Measurements from ENCODE around the gene RPA3.

RPA3 gene

GRCh38 chr7:7620644-7621210, 97.7 kb downstream of the RPA3 start:
- Histone ChIP-seq H3K4ac (ENCODE audit: low read length) (no peak overlapping the region), H3K14ac (ENCODE audit: low read length) (no peak overlapping the region), H4K91ac (ENCODE audit: low read depth, low read length, poor library complexity) (no peak overlapping the region), H3K23ac (ENCODE audit: low read depth, low read length, poor library complexity) (no peak overlapping the region), H3K4me2 (ENCODE audit: insufficient read depth, low read length, poor library complexity, severe bottlenecking) (no peak overlapping the region), H3K4me3 (ENCODE audit: low read length in 2 of 2) (no peak overlapping the region), H2BK120ac (ENCODE audit: low read depth, low read length) (no peak overlapping the region), H3K27ac (replicated peaks; ENCODE audit: low read length) (no peak overlapping the region), H3K27me3 (ENCODE audit: control insufficient read depth in 3 of 3, insufficient read depth in 3 of 3, low read depth in 1 of 3, low read length in 3 of 3) (no peaks in the 10 kb centered on the region), H3K18ac (ENCODE audit: low read length) (no peak overlapping the region), H3K79me1 (ENCODE audit: low read depth, low read length) (no peaks in the 10 kb centered on the region), H2AFZ (ENCODE audit: low read length) (no peak overlapping the region), H2AK5ac (ENCODE audit: low read depth, low read length) (no peak overlapping the region), H2BK12ac (ENCODE audit: low read length) (no peak overlapping the region), H3K36me3 (replicated peaks in 1 of 2; ENCODE audit: control insufficient read depth in 2 of 2, insufficient read depth in 2 of 2, low read length in 2 of 2) (no peaks in the 10 kb centered on the region), H3K9me3 (replicated peaks in 1 of 2; ENCODE audit: control insufficient read depth in 2 of 2, insufficient read depth in 1 of 2, low read depth in 1 of 2, low read length in 2 of 2) (no peaks in the 10 kb centered on the region), H3K4me1 (ENCODE audit: control insufficient read depth in 2 of 2, insufficient read depth in 1 of 2, low read depth in 1 of 2, low read length in 2 of 2) (no peaks in the 10 kb centered on the region), H2BK5ac (ENCODE audit: low read length) (no peak overlapping the region), H2BK15ac (ENCODE audit: low read length) (no peak overlapping the region), H3K9ac (ENCODE audit: low read depth, low read length, poor library complexity) (no peak overlapping the region), H4K8ac (ENCODE audit: low read depth, low read length) (no peak overlapping the region)
- no peak for DNase-seq (ENCODE audit: low spot score)

GRCh38 chr7:7620236-7620635, 98.2 kb downstream of the RPA3 start:
- Histone ChIP-seq H2BK15ac (ENCODE audit: low read length) (no peak overlapping the region), H3K18ac (ENCODE audit: low read length) (no peak overlapping the region), H3K36me3 (replicated peaks in 1 of 2; ENCODE audit: control insufficient read depth in 2 of 2, insufficient read depth in 2 of 2, low read length in 2 of 2) (no peaks in the 10 kb centered on the region), H3K27ac (replicated peaks; ENCODE audit: low read length) (no peak overlapping the region), H4K8ac (ENCODE audit: low read depth, low read length) (no peak overlapping the region), H2BK5ac (ENCODE audit: low read length) (no peak overlapping the region), H2BK12ac (ENCODE audit: low read length) (no peak overlapping the region), H3K14ac (ENCODE audit: low read length) (no peak overlapping the region), H3K23ac (ENCODE audit: low read depth, low read length, poor library complexity) (no peak overlapping the region), H3K79me1 (ENCODE audit: low read depth, low read length) (no peaks in the 10 kb centered on the region), H4K91ac (ENCODE audit: low read depth, low read length, poor library complexity) (no peak overlapping the region), H2BK120ac (ENCODE audit: low read depth, low read length) (no peak overlapping the region), H3K4me1 (ENCODE audit: control insufficient read depth in 2 of 2, insufficient read depth in 1 of 2, low read depth in 1 of 2, low read length in 2 of 2) (no peaks in the 10 kb centered on the region), H3K9me3 (replicated peaks in 1 of 2; ENCODE audit: control insufficient read depth in 2 of 2, insufficient read depth in 1 of 2, low read depth in 1 of 2, low read length in 2 of 2) (no peaks in the 10 kb centered on the region), H3K27me3 (ENCODE audit: control insufficient read depth in 3 of 3, insufficient read depth in 3 of 3, low read depth in 1 of 3, low read length in 3 of 3) (no peaks in the 10 kb centered on the region), H3K4ac (ENCODE audit: low read length) (no peak overlapping the region), H3K4me2 (ENCODE audit: insufficient read depth, low read length, poor library complexity, severe bottlenecking) (no peak overlapping the region), H3K9ac (ENCODE audit: low read depth, low read length, poor library complexity) (no peak overlapping the region), H2AFZ (ENCODE audit: low read length) (no peak overlapping the region), H3K4me3 (ENCODE audit: low read length in 2 of 2) (no peak overlapping the region), H2AK5ac (ENCODE audit: low read depth, low read length) (no peak overlapping the region)
- no peak for DNase-seq (ENCODE audit: low spot score)
- WGBS, 2 donors (ENCODE audit: extremely low coverage in 2 of 2, insufficient read length in 2 of 2, insufficient replicate concordance in 1 of 2) = no CpG with 5 or more reads among the region's 1 CpG

- Histone ChIP-seq H3K27ac (replicated peaks; ENCODE audit: low read length) (no peak overlapping the region), H2BK12ac (ENCODE audit: low read length) (no peak overlapping the region), H2BK15ac (ENCODE audit: low read length) (no peak overlapping the region), H3K4me3 (ENCODE audit: low read length in 2 of 2) (no peak overlapping the region), H3K18ac (ENCODE audit: low read length) (no peak overlapping the region), H3K27me3 (ENCODE audit: control insufficient read depth in 3 of 3, insufficient read depth in 3 of 3, low read depth in 1 of 3, low read length in 3 of 3) (no peaks in the 10 kb centered on the region), H4K91ac (ENCODE audit: low read depth, low read length, poor library complexity) (no peak overlapping the region), H3K9ac (ENCODE audit: low read depth, low read length, poor library complexity) (no peak overlapping the region), H2AK5ac (ENCODE audit: low read depth, low read length) (no peak overlapping the region), H2BK5ac (ENCODE audit: low read length) (no peak overlapping the region), H3K36me3 (replicated peaks in 1 of 2; ENCODE audit: control insufficient read depth in 2 of 2, insufficient read depth in 2 of 2, low read length in 2 of 2) (no peaks in the 10 kb centered on the region), H3K14ac (ENCODE audit: low read length) (no peak overlapping the region), H3K4ac (ENCODE audit: low read length) (no peak overlapping the region), H3K23ac (ENCODE audit: low read depth, low read length, poor library complexity) (no peak overlapping the region), H3K4me1 (ENCODE audit: control insufficient read depth in 2 of 2, insufficient read depth in 1 of 2, low read depth in 1 of 2, low read length in 2 of 2) (no peaks in the 10 kb centered on the region), H3K4me2 (ENCODE audit: insufficient read depth, low read length, poor library complexity, severe bottlenecking) (no peak overlapping the region), H2AFZ (ENCODE audit: low read length) (no peak overlapping the region), H4K8ac (ENCODE audit: low read depth, low read length) (no peak overlapping the region), H3K9me3 (replicated peaks in 1 of 2; ENCODE audit: control insufficient read depth in 2 of 2, insufficient read depth in 1 of 2, low read depth in 1 of 2, low read length in 2 of 2) (no peaks in the 10 kb centered on the region), H3K79me1 (ENCODE audit: low read depth, low read length) (no peaks in the 10 kb centered on the region), H2BK120ac (ENCODE audit: low read depth, low read length) (no peak overlapping the region)
- WGBS, 2 donors (ENCODE audit: extremely low coverage in 2 of 2, insufficient read length in 2 of 2, insufficient replicate concordance in 1 of 2) = no CpG with 5 or more reads among the region's 1 CpG
- DNase-seq (ENCODE audit: low spot score) = no peak
Observed at GRCh38 chr7:7618410-7618809, 100.0 kb downstream of the RPA3 start.

- Histone ChIP-seq H3K4me2 (ENCODE audit: insufficient read depth, low read length, poor library complexity, severe bottlenecking) (no peak overlapping the region), H2BK5ac (ENCODE audit: low read length) (no peak overlapping the region), H3K27me3 (ENCODE audit: control insufficient read depth in 3 of 3, insufficient read depth in 3 of 3, low read depth in 1 of 3, low read length in 3 of 3) (no peaks in the 10 kb centered on the region), H3K14ac (ENCODE audit: low read length) (no peak overlapping the region), H3K4me3 (ENCODE audit: low read length in 2 of 2) (no peak overlapping the region), H3K36me3 (replicated peaks in 1 of 2; ENCODE audit: control insufficient read depth in 2 of 2, insufficient read depth in 2 of 2, low read length in 2 of 2) (no peaks in the 10 kb centered on the region), H2AFZ (ENCODE audit: low read length) (no peak overlapping the region), H3K9ac (ENCODE audit: low read depth, low read length, poor library complexity) (no peak overlapping the region), H3K79me1 (ENCODE audit: low read depth, low read length) (no peaks in the 10 kb centered on the region), H2BK12ac (ENCODE audit: low read length) (no peak overlapping the region), H3K18ac (ENCODE audit: low read length) (no peak overlapping the region), H3K4ac (ENCODE audit: low read length) (no peak overlapping the region), H2BK120ac (ENCODE audit: low read depth, low read length) (no peak overlapping the region), H3K9me3 (replicated peaks in 1 of 2; ENCODE audit: control insufficient read depth in 2 of 2, insufficient read depth in 1 of 2, low read depth in 1 of 2, low read length in 2 of 2) (no peaks in the 10 kb centered on the region), H4K8ac (ENCODE audit: low read depth, low read length) (no peak overlapping the region), H4K91ac (ENCODE audit: low read depth, low read length, poor library complexity) (no peak overlapping the region), H3K4me1 (ENCODE audit: control insufficient read depth in 2 of 2, insufficient read depth in 1 of 2, low read depth in 1 of 2, low read length in 2 of 2) (no peaks in the 10 kb centered on the region), H2BK15ac (ENCODE audit: low read length) (no peak overlapping the region), H3K27ac (replicated peaks; ENCODE audit: low read length) (no peak overlapping the region), H2AK5ac (ENCODE audit: low read depth, low read length) (no peak overlapping the region), H3K23ac (ENCODE audit: low read depth, low read length, poor library complexity) (no peak overlapping the region)
- WGBS, 2 donors (ENCODE audit: extremely low coverage in 2 of 2, insufficient read length in 2 of 2, insufficient replicate concordance in 1 of 2) = 100% methylated on average over 1 of the region's 3 CpGs; no CpG with 5 or more reads in 1 of the 2 donors
- no peak for DNase-seq (ENCODE audit: low spot score)
Observed at GRCh38 chr7:7617550-7617949, 100.9 kb downstream of the RPA3 start.

All from neuronal stem cell (in vitro differentiated cells).